ENCODE results near the gene INHBA. TPM values are rescaled to one million over a fixed set of nuclear protein-coding genes. Genes with fewer than 3 reads are reported as not detected.
A peak's percentile ranks its signal among the peaks of the same experiment; 100 is the strongest.

INHBA gene
- total RNA-seq, 1 experiment from 2014 or later = 0.08 TPM

DNA sequence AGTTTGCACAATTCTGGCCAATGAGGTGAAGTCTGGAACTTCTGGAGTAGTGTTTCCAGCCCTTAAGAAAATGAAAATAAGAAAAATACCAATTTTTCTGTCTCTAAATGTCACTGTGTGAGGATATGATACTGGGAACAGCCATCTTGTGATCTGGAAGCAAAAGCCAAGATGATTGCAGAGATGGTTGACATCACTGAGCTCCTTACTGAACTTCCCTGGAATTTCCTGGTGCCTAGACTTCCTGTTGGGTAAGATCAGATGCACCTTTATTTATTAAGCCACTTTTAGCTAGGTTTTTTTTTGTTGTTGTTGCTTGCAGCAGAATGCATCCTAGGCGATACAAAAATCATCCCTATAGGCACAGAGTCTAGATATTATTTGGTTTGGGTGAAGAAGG is 27.3 kb upstream of the INHBA start:
- Histone ChIP-seq H3K27me3 (no peaks in the 10 kb centered on the region), H3K27ac (no peak overlapping the region), H3K9me3 (replicated peaks) (no peaks in the 10 kb centered on the region), H3K4me1 (no peaks in the 10 kb centered on the region), H3K36me3 (no peaks in the 10 kb centered on the region), H3K4me3 (no peak overlapping the region)
- no peak for DNase-seq

DNA sequence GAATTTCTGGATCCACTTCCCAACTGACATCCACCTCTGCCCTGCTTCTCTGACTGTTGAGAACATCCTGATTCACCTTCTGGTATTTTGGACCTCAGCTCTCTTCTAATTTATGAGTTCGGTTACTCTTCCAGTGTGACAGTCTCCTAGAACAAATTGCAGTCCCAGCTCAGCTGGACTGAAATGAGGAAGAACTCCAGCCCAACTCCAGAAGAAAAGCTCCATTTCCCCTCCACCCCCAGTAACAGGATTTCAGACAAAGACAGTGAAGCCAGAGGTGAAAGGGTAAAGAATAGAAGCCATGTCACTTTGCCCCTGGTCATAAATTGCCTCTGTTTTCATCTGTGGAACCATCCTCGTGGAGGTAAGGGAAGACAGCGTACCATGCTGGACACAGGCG is 26.2 kb upstream of the INHBA start:
- Histone ChIP-seq H3K27ac (no peak overlapping the region), H3K27me3 (no peaks in the 10 kb centered on the region), H3K4me3 (no peak overlapping the region), H3K36me3 (no peaks in the 10 kb centered on the region), H3K9me3 (replicated peaks) (no peaks in the 10 kb centered on the region), H3K4me1 (no peaks in the 10 kb centered on the region)
- DNase-seq = no peak

DNA sequence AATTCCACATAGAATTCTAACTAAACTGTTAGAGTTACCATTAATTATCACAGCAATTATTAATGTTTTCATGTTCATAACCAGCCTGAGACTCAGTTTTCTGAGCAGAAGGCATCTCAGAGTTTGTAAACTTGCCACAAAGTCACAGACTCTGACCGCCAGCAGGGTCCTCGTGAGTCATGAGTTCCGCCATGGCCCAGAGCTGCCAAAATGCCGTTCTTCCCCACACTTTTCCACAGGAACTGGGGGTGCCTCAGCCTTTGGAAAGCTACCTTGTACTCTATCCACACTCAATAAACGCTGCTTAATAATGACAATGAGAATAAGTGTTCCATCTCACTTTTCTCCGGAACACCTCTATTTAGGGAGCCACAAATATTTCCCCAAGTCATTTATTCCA is 22.1 kb upstream of the INHBA start:
- Histone ChIP-seq H3K9me3 (replicated peaks) (no peaks in the 10 kb centered on the region), H3K4me1 (no peaks in the 10 kb centered on the region), H3K27ac (no peak overlapping the region), H3K36me3 (no peaks in the 10 kb centered on the region), H3K4me3 (no peak overlapping the region), H3K27me3 (no peaks in the 10 kb centered on the region)
- DNase-seq = no peak

DNA sequence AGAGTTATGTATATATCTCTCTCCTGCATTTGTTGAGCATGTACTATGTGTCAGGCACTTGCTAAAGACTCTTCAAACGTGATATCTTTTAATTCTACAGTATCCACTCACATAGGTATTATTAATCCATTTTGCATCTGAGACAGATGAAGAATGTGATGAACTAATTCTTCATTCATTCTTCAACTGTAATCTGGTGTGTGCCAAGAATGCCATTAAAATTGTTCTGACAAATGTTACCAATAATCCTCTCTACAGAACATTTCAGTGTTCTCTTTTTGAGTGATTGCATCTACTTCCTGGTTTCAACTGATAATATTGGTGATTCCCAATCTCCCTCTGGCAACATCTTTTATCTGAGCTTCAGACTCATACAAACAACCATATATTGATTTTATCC is 18.0 kb upstream of the INHBA start:
- DNase-seq = no peak
- Histone ChIP-seq H3K27ac (no peak overlapping the region), H3K9me3 (replicated peaks) (no peaks in the 10 kb centered on the region), H3K27me3 (peaks cover 7% of the 10 kb centered on the region; the same call in 1 of the 2 replicates), H3K4me1 (no peaks in the 10 kb centered on the region), H3K36me3 (no peaks in the 10 kb centered on the region), H3K4me3 (no peak overlapping the region)

DNA sequence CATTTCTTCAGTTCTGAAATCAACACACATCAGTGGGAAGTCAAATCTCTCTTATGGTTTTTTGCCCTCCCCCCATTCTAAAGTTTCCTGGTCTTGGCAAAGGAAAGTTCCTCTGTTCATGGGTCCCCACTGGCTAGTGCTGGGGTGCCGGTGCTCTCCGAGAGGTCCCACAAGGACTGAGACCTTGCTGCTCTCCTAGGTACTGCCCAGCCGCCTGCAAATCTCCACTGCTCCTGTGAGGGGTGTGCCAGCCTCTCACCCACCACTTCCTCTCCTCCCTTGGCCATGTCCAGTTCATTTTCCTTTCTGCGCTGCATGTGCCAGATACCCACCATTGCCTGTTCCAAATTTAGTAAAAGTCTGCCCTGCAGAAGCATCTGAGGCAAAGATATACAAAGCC is 17.2 kb upstream of the INHBA start:
- no peaks in the 10 kb centered on the region for H3K36me3 ChIP-seq
- H3K27ac ChIP-seq = no peak overlapping the region
- H3K27me3 ChIP-seq = peaks cover 8% of the 10 kb centered on the region; the same call in 1 of the 2 replicates
- H3K4me1 ChIP-seq = no peaks in the 10 kb centered on the region
- H3K9me3 ChIP-seq (replicated peaks) = no peaks in the 10 kb centered on the region
- DNase-seq = no peak
- no peak overlapping the region for H3K4me3 ChIP-seq

DNA sequence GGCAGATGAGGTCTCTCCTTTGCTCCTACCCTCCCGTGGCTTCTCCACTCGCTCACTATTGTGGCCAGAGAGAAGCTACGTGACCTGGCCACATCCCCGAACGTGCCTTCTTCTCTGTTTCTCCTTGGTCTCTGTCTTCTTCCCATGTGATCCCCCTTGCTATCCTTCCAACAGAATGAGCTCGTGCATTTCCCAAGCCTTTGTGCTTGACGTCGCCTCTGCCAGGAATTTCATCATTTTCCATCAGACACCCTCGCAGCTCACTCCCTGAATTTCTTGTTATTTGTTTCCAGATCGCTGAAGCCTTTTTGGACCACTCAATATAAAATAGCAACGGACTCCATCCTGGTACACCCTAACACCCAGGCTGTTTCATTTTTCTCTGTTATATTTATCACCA is 13.8 kb upstream of the INHBA start:
- Histone ChIP-seq H3K27ac (no peak overlapping the region), H3K4me3 (no peak overlapping the region), H3K36me3 (no peaks in the 10 kb centered on the region), H3K9me3 (replicated peaks) (no peaks in the 10 kb centered on the region), H3K27me3 (peaks cover 13% of the 10 kb centered on the region; the same call in 1 of the 2 replicates), H3K4me1 (no peaks in the 10 kb centered on the region)
- DNase-seq = no peak

DNA sequence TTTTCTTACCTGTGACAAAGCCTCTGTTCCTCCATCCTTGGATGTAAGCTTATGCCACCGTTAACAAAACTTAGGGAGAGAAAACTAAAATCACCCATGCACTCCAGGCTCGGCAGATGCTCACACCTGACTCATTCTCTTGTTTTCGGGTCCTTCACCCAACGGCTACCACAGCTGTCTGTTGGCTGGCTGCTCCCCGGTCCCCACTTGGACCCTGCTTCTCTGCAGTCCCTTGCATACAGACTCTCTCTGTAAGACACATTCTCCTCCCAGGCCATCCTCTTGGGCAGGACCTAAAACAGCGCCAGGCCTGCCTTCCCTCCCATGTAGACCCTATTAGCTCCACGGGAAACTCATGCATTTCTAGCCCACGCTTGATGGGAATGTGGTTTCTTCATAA is 12.1 kb upstream of the INHBA start:
- Histone ChIP-seq H3K4me3 (no peak overlapping the region), H3K9me3 (replicated peaks) (no peaks in the 10 kb centered on the region), H3K27me3 (peaks cover 13% of the 10 kb centered on the region; the same call in 1 of the 2 replicates), H3K27ac (no peak overlapping the region), H3K4me1 (no peaks in the 10 kb centered on the region), H3K36me3 (no peaks in the 10 kb centered on the region)
- DNase-seq = no peak

DNA sequence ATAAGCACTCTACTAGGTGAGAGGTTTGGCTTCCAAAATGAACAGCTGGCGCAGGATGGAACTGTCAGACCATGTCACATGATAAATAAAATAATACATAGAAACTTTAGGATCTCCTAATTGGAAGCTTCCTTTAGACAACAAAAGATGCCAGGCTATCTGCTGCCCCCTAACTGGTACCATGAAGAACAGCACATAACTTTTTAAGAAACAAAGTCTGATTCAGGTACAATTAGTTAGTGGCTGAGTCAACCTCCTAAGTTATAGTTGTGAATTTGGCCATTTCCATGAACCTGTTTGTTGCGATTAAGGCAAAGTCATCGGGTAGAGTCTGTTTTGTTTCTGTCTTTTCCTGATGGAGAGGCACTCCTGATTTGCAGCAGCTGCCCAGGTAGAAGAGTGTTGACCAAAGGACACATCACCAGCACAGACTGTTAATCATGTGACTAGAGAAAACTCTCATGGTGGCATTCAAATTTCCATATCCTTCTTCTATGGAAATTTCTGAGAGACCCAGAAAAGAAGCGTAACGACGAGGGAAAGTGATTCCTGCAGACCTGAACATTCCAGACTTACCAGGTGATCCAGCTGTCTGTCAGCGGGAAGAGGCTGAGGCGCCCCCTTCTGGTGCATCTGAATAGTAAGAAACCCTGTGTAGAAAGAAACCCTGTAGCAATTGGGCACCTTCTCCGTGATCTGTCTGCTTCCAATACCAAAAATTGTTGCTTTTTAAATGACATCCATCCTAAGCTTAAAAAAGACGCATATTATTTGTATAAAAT is 8.6 kb upstream of the INHBA start:
- peak in 1 of 2 experiments; percentile 56 for DNase-seq
- H3K4me3 ChIP-seq = no peak overlapping the region
- no peaks in the 10 kb centered on the region for H3K9me3 ChIP-seq (replicated peaks)
- H3K27me3 ChIP-seq = peaks cover 7% of the 10 kb centered on the region; the same call in 1 of the 2 replicates
- no peak overlapping the region for H3K27ac ChIP-seq
- H3K36me3 ChIP-seq = no peaks in the 10 kb centered on the region
- H3K4me1 ChIP-seq = peaks cover 7% of the 10 kb centered on the region

DNA sequence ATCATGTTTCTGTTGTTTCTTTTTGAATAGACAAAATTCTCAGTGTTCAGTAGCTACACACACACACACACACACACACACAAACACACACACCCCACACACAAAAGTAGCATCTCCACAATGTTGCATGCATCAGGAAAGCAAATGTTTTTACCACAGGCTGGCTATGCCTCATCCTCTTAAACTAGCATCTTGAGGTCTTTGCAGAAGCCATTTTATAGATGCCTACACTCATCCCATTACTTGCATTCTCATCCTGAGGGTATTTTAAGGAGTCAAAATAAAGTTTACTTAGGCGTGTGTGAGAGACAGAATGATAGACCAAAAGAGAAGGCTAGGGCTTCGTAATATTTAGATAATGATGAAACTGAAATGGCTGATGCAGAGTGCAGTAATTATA is 7.9 kb upstream of the INHBA start:
- DNase-seq = no peak
- H3K9me3 ChIP-seq (replicated peaks) = no peaks in the 10 kb centered on the region
- H3K27ac ChIP-seq = no peak overlapping the region
- H3K27me3 ChIP-seq = peaks cover 6% of the 10 kb centered on the region; the same call in 1 of the 2 replicates
- no peak overlapping the region for H3K4me3 ChIP-seq
- H3K36me3 ChIP-seq = no peaks in the 10 kb centered on the region
- H3K4me1 ChIP-seq = peaks cover 7% of the 10 kb centered on the region

DNA sequence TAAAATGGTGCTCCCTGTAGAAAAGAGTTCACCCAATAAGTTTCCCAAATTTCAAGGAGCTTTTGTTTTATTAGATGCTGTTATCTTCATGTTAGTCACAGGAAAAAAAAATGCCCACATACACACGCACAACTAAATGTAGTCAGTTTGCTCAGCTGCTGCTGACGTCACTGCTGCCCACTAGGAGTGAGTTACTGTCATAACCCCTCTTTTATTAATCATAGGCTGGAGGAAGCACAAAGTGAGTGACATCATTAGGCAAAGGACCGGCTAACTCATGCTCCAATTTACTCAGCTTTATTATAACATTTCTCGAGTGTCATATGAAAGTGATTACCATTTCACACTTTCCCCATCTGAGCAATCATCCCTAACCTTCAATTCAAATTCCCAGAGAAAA is 6.7 kb upstream of the INHBA start:
- peak; percentile 53 for DNase-seq
- no peaks in the 10 kb centered on the region for H3K36me3 ChIP-seq
- H3K4me1 ChIP-seq = peaks cover 7% of the 10 kb centered on the region
- 0 out of 2 replicates have a peak, but pooled peaks cover 3% of the 10 kb centered on the region for H3K27me3 ChIP-seq
- no peaks in the 10 kb centered on the region for H3K9me3 ChIP-seq (replicated peaks)
- no peak overlapping the region for H3K4me3 ChIP-seq
- H3K27ac ChIP-seq = no peak overlapping the region

DNA sequence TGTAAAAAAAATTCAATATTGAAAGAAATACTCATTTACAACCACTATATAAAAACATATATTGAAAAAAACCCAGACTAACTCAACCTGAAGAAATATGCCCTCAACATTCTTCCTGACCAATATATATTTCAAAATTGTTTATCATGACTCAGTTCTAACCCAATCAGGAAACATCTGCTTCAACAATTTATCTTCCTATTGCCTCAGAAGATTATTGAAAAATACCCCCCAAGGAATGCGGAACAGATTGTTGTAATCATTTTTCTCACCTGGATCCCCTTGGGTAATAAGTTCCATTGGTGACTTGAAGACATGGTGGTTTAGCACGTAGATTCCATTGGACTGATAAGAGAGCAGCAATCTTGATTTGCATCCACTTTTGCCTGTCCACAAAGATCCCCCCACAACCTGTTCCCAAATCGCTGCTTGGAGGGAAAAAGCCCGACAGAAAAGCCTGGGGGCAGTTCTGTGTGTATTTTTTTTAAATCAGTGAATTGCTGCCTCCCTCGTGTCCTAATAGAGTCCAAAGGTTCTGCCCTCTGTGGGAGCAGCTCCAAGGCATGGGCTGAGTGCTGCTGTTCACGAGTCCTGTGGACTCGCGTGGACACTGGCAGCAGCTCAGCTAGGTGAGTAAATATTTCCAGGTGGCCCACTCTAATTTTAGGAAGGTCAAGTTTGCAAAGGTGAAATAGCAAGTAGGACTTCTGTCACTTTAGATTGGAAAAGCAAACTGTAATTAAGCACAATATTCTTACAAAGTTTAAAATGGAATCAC is 5.9 kb upstream of the INHBA start:
- no peak for DNase-seq
- no peaks in the 10 kb centered on the region for H3K36me3 ChIP-seq
- no peak overlapping the region for H3K4me3 ChIP-seq
- no peak overlapping the region for H3K27ac ChIP-seq
- 0 out of 2 replicates have a peak, but pooled peaks cover 2% of the 10 kb centered on the region for H3K27me3 ChIP-seq
- no peaks in the 10 kb centered on the region for H3K9me3 ChIP-seq (replicated peaks)
- peaks cover 7% of the 10 kb centered on the region for H3K4me1 ChIP-seq

DNA sequence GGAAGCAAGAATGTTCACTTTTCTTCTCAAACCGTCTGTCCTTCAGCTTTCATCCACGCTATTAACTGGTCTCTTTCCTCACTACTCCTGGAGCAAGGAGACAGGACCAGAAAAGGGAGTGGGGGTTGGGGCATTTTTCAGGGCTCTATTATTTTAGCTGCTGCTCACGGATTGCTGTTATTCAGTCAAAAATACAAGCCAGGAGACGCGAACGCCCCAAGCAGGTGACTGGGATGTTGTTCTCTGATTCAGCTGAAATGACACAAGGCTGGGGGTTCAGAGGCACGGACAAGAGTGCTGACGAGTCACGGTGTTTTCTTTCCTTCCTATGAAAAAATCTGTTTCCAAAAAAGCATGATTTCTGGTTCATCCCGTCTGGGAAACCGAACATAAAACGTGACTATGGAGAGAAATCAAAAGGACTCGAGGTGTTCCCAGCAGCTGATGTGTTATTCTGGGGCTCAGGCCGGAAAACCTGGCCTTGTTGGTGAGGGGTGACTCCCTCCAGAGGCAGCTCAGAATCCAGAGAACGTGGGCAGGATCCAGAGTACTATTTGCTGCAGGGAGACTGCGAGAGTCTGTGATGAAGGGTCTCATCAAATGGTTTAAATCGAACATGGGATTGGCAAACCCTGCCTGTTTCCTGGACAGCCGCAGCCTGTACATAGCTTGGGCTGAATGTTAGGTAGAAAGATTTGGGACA is 3.5 kb upstream of the INHBA start:
- DNase-seq = no peak
- peaks cover 7% of the 10 kb centered on the region for H3K4me1 ChIP-seq

DNA sequence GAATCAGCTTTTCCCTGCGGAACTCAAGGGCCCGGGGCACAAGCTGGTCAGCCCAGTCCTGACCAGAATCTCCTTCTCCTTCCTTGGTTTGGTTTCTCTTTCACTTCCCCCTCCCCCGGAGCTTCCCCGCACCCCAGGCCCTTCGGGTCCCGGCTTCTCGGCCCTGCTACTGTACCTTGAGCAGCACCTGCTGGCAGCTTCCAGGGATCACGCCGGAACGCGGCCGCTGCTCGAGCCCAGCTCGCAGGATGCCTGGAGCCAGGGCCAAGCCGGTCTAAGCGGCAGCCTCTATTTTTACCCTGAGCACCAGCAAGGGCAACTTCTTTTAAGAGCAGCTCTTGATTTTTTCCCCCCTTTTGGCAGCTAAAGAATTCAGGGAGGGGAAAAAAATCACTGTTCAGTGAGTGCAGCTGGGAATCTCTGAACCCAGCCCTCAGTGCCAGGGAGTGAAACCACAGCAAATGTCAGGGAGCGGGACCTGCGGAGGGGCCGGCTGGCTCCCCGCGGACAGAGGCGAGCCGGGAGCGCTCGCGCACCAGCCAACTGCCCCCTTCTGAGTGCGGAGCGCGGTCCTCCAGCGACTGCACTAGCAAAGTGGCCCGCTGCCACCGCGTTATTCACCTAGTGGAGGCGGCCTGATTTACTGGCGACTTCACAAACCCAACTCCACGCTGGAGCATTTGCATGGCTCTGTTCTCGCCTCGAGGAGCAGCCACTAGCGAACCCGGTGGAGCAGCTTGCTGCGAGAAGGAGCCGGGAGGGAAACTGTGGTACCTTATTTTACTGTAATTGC is 2.4 kb upstream of the INHBA start:
- peak; percentile 21 to 30 for DNase-seq

More for the DNA sequence above, 3.5 kb upstream of the INHBA start:
- no peak overlapping the region for H3K27ac ChIP-seq
- 0 out of 2 replicates have a peak, but pooled peaks cover 3% of the 10 kb centered on the region for H3K27me3 ChIP-seq
- H3K9me3 ChIP-seq (replicated peaks) = no peaks in the 10 kb centered on the region
- no peaks in the 10 kb centered on the region for H3K36me3 ChIP-seq
- no peak overlapping the region for H3K4me3 ChIP-seq

More for the DNA sequence above, 2.4 kb upstream of the INHBA start:
- H3K9me3 ChIP-seq (replicated peaks) = no peaks in the 10 kb centered on the region
- no peaks in the 10 kb centered on the region for H3K36me3 ChIP-seq
- H3K27me3 ChIP-seq = 0 out of 2 replicates have a peak, but pooled peaks cover 4% of the 10 kb centered on the region
- no peak overlapping the region for H3K27ac ChIP-seq
- H3K4me3 ChIP-seq = no peak overlapping the region
- H3K4me1 ChIP-seq = peaks cover 7% of the 10 kb centered on the region
